DOHH2 (cell line): Measurements from ENCODE around the gene IGF2.

Source experiments
- CTCF ChIP-seq: fragments of 200-600 bp; sonication (generic); IDR thresholded peaks from one replicate; pipeline ENCODE4 v1.5.1; 2014; ENCODE audit warnings: antibody characterized with exemption, mild to moderate bottlenecking, low read depth, low read length; ENCODE audit not compliant: poor library complexity, severe bottlenecking
- EZH2phosphoT487 ChIP-seq: fragments of 200-600 bp; sonication (generic); IDR thresholded peaks from 2 replicates; pipeline ENCODE4 v1.6.1; 2017; ENCODE audit warnings: borderline replicate concordance, mild to moderate bottlenecking, antibody characterized with exemption, low read length, moderate library complexity, mixed read lengths

- no peak for TF ChIP-seq CTCF
- TF ChIP-seq EZH2phosphoT487: no peak
Measured at GRCh38 chr11:2102132-2102882, 36.9 kb downstream of the IGF2 start.
